ENCODE measurements around the gene CIAO3. TPM values are rescaled to one million over a fixed set of nuclear protein-coding genes. Genes with fewer than 3 reads are reported as not detected.
A peak's percentile ranks its signal among the peaks of the same experiment; 100 is the strongest.

CIAO3 gene
- total RNA-seq, 2 donors from 2014 or later = 23.3 to 25.5 TPM

DNA sequence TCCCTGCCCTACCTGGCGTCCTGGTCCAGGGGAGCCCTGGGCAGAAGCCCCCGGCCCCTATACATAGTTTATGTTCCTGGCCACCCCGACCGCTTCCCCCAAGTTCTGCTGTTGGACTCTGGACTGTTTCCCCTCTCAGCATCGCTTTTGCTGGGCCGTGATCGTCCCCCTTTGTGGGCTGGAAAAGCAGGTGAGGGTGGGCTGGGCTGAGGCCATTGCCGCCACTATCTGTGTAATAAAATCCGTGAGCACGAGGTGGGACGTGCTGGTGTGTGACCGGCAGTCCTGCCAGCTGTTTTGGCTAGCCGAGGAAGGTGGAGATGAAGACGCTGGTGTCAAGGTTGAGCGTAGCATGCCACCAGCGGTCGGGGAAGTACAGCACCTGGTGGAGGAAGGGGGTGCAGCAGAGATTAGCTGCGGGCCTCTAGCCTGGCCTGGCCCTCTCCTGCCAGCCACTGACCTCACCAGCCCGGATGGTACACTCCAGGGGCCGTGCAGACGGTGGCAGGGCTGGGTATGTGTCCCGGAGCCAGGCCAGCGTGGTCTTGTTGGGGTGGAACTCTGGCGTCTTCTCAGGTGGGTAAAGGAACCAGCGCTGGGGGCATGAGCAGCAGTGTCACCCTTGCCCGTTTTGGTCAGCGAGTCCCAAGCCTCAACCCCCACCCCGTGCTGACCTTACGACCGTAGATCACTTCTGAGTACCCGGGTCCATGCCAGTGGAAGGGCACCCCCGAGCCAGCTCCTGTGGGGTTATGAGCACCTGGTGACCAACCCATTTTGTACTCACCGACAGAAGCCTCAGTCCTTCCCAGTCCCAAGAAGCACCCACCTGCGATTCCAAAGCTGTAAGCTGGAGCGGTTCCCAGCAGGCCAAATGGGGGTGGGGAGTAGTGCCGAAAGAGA lies 58.1 kb downstream of the CIAO3 start:
- H3K27me3 ChIP-seq = no peaks in the 10 kb centered on the region
- peaks cover 0 to 59% of the 10 kb centered on the region in 2 donors for H3K4me1 ChIP-seq
- H3K9me3 ChIP-seq = no peaks in the 10 kb centered on the region
- no peak for TF ChIP-seq CTCF (IDR thresholded peaks at IDR 0.05)
- H3K36me3 ChIP-seq = peaks cover 29% of the 10 kb centered on the region
- DNase-seq (ENCODE audit: low spot score) = no peak
- H3K4me3 ChIP-seq = peak overlapping the region in 1 of 2 donors; percentile 67
- no peak overlapping the region for H3K27ac ChIP-seq

DNA sequence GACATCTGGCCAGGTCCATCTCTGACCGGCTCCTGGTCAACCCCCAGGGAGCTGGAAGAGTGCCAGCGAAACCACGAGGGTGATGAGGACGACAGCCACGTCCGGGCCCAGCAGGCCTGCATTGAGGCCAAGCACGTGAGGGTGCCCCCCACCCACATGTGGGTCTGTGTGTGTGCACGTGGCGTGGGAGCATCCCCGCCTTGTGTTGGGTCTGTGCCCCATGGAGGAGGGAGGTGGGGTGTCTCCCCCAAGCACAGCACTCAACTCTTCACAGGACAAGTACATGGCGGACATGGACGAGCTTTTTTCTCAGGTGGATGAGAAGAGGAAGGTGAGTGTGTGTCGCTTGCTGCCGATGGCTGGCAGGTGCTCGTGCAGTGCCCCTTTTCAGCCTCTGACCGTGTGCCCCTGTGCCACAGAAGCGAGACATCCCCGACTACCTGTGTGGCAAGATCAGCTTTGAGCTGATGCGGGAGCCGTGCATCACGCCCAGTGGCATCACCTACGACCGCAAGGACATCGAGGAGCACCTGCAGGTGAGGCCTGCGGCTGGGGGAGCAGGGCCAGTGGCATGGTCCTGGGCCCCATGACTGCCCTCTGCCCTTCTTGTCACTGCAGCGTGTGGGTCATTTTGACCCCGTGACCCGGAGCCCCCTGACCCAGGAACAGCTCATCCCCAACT lies 58.9 kb downstream of the CIAO3 start:
- no peaks in the 10 kb centered on the region for H3K27me3 ChIP-seq
- H3K4me1 ChIP-seq = peaks cover 0 to 59% of the 10 kb centered on the region in 2 donors
- no peak overlapping the region for H3K27ac ChIP-seq
- DNase-seq (ENCODE audit: low spot score) = no peak
- no peak for TF ChIP-seq CTCF (IDR thresholded peaks at IDR 0.05)
- no peaks in the 10 kb centered on the region for H3K9me3 ChIP-seq
- peak overlapping the region in 1 of 2 donors; percentile 82 for H3K4me3 ChIP-seq
- H3K36me3 ChIP-seq = peaks cover 24% of the 10 kb centered on the region

GRCh38 chr16:680967-681745 lies 59.6 kb downstream of the CIAO3 start:
- H3K4me1 ChIP-seq = peaks cover 0 to 62% of the 10 kb centered on the region in 2 donors
- no peaks in the 10 kb centered on the region for H3K27me3 ChIP-seq
- H3K36me3 ChIP-seq = peaks cover 20% of the 10 kb centered on the region
- H3K4me3 ChIP-seq = peak overlapping the region; percentile 82 to 88
- no peaks in the 10 kb centered on the region for H3K9me3 ChIP-seq
- H3K27ac ChIP-seq = peak overlapping the region; percentile 95 to 99
- no peak for TF ChIP-seq CTCF (IDR thresholded peaks at IDR 0.05)
- DNase-seq (ENCODE audit: low spot score) = no peak

DNA sequence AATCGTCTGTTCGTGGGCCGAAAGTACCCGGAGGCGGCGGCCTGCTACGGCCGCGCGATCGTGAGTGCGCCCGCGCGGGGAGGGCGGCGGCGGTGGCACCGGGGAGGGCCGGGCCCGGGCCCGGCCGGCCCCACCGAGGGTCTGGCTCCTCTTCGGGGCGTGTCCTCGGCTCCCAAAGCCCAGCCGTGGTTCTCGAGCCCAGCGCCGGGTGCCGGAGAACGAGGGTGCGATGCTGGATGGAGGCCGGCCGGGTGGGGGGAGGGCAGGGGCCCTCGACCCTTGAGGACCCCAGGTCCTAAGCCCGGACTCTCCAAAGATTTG lies 60.2 kb downstream of the CIAO3 start:
- Histone ChIP-seq H3K9me3 (no peaks in the 10 kb centered on the region), H3K4me1 (peaks cover 0 to 62% of the 10 kb centered on the region in 2 donors)
- no peak for TF ChIP-seq CTCF (IDR thresholded peaks at IDR 0.05)

GRCh38 chr16:679814-680624 lies 60.8 kb downstream of the CIAO3 start, which contains the start of gene STUB1:
Gene STUB1 (plus strand): TSS chr16:680410. CDS start chr16:680526, 116 bp downstream.
- H3K4me1 ChIP-seq = peaks cover 0 to 61% of the 10 kb centered on the region in 2 donors
- no peaks in the 10 kb centered on the region for H3K9me3 ChIP-seq

More for the DNA sequence above, 60.2 kb downstream of the CIAO3 start:
- Histone ChIP-seq H3K27me3 (no peaks in the 10 kb centered on the region), H3K27ac (peak overlapping the region; percentile 95 to 99), H3K4me3 (peak overlapping the region; percentile 82 to 88), H3K36me3 (peaks cover 20% of the 10 kb centered on the region)
- no peak for DNase-seq (ENCODE audit: low spot score)

More at GRCh38 chr16:679814-680624, 60.8 kb downstream of the CIAO3 start, which contains the start of gene STUB1:
- no peaks in the 10 kb centered on the region for H3K27me3 ChIP-seq
- no peak for TF ChIP-seq CTCF (IDR thresholded peaks at IDR 0.05)
- DNase-seq (ENCODE audit: low spot score) = peak; percentile 80
- H3K4me3 ChIP-seq = peak within 1 kb of the TSS; percentile 82 to 88
- peaks cover 20% of the 10 kb centered on the region for H3K36me3 ChIP-seq
- peak within 1 kb of the TSS; percentile 95 to 99 for H3K27ac ChIP-seq
